GM12865 (cell line): ENCODE measurements around the gene SOD3.

Experiments
- DNase-seq: peaks from one replicate; pipeline ENCODE4 v3.0.0; 2010; ENCODE audit warnings: low read depth
- H3K4me3 ChIP-seq: 2 replicates; pipeline ENCODE4 v1.5.1; 2011; ENCODE audit warnings: mild to moderate bottlenecking, low read depth, low read length, control low read depth
- TF ChIP-seq, protein P1 (sequence below): IDR thresholded peaks from 2 replicates; pipeline ENCODE4 v1.5.1; 2011; ENCODE audit warnings: low read length, control low read depth, low read depth, inconsistent platforms; ENCODE audit not compliant: insufficient read depth; ENCODE audit errors: missing control alignments

Gene SOD3

GRCh38 chr4:24769571-24769970 lies 25.8 kb upstream of the SOD3 start:
- TF ChIP-seq, protein P1, sequence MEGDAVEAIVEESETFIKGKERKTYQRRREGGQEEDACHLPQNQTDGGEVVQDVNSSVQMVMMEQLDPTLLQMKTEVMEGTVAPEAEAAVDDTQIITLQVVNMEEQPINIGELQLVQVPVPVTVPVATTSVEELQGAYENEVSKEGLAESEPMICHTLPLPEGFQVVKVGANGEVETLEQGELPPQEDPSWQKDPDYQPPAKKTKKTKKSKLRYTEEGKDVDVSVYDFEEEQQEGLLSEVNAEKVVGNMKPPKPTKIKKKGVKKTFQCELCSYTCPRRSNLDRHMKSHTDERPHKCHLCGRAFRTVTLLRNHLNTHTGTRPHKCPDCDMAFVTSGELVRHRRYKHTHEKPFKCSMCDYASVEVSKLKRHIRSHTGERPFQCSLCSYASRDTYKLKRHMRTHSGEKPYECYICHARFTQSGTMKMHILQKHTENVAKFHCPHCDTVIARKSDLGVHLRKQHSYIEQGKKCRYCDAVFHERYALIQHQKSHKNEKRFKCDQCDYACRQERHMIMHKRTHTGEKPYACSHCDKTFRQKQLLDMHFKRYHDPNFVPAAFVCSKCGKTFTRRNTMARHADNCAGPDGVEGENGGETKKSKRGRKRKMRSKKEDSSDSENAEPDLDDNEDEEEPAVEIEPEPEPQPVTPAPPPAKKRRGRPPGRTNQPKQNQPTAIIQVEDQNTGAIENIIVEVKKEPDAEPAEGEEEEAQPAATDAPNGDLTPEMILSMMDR: no peak
- no peak overlapping the region for H3K4me3 ChIP-seq
- DNase-seq: no peak

GRCh38 chr4:24770032-24770584 lies 25.3 kb upstream of the SOD3 start:
- no peak overlapping the region for H3K4me3 ChIP-seq
- DNase-seq: peak; percentile 71
- TF ChIP-seq, protein P1: no peak

DNA sequence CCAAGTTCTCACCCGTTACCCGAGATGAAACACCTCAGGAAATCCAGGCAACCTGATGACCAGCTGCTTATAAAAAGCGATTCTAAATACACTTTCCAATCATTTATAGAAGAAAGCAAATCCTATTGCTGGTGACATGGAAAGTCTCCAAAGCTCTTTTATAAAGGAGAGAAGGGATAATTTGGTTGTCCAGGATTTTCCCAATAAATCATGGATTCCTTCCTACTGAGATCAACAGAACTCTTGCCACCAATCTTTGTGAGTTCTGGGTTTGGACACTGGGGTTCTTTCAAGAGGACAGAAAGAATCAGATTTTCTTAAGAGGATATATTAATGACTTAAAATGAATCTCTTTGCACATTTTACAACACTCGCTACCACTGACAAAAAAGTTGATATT lies 24.7 kb upstream of the SOD3 start:
- no peak overlapping the region for H3K4me3 ChIP-seq
- TF ChIP-seq, protein P1: no peak
- DNase-seq: no peak

DNA sequence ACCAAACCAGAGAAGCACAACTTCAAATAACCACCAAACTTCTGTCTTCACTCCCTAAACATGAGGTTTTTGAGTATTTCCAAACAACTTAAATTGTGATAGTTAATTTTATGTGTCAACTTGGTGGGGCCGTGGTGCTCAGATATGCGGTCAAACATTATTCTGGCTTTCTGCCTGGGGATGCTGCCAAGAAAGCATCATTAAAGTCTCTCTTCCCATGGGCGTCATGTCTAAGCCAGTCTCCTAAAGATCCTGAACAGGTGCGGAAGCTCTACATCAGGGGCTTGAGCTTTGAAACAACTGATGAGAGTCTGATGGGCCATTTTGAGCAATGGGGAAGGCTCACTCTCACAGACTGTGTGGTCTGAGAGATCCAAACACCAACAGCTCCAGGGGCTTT lies 24.1 kb upstream of the SOD3 start:
- no peak overlapping the region for H3K4me3 ChIP-seq
- TF ChIP-seq, protein P1: no peak
- DNase-seq: no peak

DNA sequence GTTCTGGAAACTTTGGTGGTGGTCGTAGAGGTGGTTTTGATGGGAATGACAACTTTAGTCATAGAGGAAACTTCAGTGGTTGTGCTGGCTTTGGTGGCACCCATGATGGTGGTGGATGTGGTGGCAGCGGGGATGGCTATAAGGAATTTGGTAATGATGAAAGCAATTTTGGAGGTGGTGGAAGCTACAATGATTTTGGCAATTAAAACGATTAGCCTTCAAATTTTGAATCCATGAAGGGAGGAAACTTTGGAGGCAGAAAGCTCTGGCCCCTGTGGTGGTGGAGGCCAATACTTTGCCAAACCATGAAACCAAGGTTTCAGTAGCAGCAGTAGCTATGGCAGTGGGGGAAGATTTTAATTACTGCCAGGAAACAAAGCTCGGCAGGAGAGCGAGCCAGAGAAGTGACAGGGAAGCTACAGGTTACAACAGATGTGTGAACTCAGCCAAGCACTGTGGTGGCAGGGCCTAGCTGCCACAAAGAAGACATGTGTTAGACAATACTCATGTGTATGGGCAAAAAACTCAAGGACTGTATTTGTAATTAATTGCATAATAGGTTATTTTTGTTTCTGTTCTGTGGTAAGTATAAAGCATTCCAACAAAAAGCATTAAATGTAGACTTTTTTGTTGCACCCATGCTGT lies 23.2 kb upstream of the SOD3 start:
- no peak overlapping the region for H3K4me3 ChIP-seq
- TF ChIP-seq, protein P1: no peak
- no peak for DNase-seq

DNA sequence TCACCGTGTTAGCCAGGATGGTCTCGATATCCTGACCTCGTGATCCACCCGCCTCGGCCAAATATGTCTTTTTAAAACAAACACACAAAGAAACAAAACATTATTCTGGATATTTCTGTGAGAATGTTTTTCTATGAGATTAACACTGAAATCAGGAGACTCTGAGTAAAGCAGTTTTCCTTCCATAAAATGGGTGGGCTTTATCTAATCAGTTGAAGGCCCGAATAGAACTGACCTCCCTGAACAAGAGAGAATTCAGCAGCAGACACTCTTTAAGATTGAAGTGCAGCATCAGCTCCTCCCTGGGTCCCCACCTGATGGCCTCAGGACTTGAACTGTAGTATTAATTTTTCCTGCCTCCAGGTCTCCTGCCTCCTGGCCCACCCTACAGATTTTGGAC lies 22.4 kb upstream of the SOD3 start:
- H3K4me3 ChIP-seq: no peak overlapping the region
- TF ChIP-seq, protein P1: no peak
- DNase-seq: no peak

GRCh38 chr4:24774452-24774851 lies 20.9 kb upstream of the SOD3 start:
- no peak overlapping the region for H3K4me3 ChIP-seq
- TF ChIP-seq, protein P1: no peak
- no peak for DNase-seq
